WERI-Rb-1 (cell line): ENCODE results near the gene DCUN1D5.

Experiments
- DNase-seq: peaks from one replicate; pipeline ENCODE4 v3.0.0-alpha.2; 2020
- H3K27ac ChIP-seq: fragments of 250-450 bp; sonication (Bioruptor Pico); 2 replicates; pipeline ENCODE4 v1.5.1; 2020; ENCODE audit warnings: mild to moderate bottlenecking, moderate library complexity
- H3K27me3 ChIP-seq: fragments of 250-450 bp; sonication (Bioruptor Pico); 2 replicates; pipeline ENCODE4 v1.5.1; 2021; ENCODE audit warnings: mild to moderate bottlenecking, low read depth, moderate library complexity; ENCODE audit not compliant: insufficient read depth, severe bottlenecking
- H3K36me3 ChIP-seq: fragments of 250-450 bp; sonication (Bioruptor Pico); 2 replicates; pipeline ENCODE4 v1.5.1; 2020; ENCODE audit warnings: mild to moderate bottlenecking, moderate library complexity
- H3K4me3 ChIP-seq: 2 replicates; pipeline ENCODE4 v1.5.1; 2011; ENCODE audit warnings: low read depth, mild to moderate bottlenecking, control low read depth, low read length
- H3K9me3 ChIP-seq: fragments of 250-450 bp; sonication (Bioruptor Pico); 2 replicates; pipeline ENCODE4 v1.5.1; 2021; ENCODE audit warnings: mild to moderate bottlenecking, moderate library complexity; ENCODE audit not compliant: severe bottlenecking
- CTCF ChIP-seq: IDR thresholded peaks from 2 replicates; pipeline ENCODE4 v1.5.1; 2011; ENCODE audit warnings: low read depth, mild to moderate bottlenecking, control low read depth, inconsistent platforms, low read length

The DCUN1D5 gene

GRCh38 chr11:103051981-103052380, 40.0 kb downstream of the DCUN1D5 start:
- no peak for DNase-seq
- Histone ChIP-seq H3K36me3 (no peaks in the 10 kb centered on the region; the same call in 1 of the 2 replicates), H3K27me3 (no peaks in the 10 kb centered on the region), H3K4me3 (no peak overlapping the region), H3K27ac (no peak overlapping the region), H3K9me3 (no peaks in the 10 kb centered on the region)
- no peak for TF ChIP-seq CTCF

- no peak overlapping the region for H3K4me3 ChIP-seq
- no peak for DNase-seq
Measured at GRCh38 chr11:103051151-103051801, 40.7 kb downstream of the DCUN1D5 start.

GRCh38 chr11:103050351-103050750, 41.6 kb downstream of the DCUN1D5 start:
- TF ChIP-seq CTCF = no peak
- H3K36me3 ChIP-seq = no peaks in the 10 kb centered on the region
- H3K27me3 ChIP-seq = no peaks in the 10 kb centered on the region
- H3K9me3 ChIP-seq = no peaks in the 10 kb centered on the region
- no peak overlapping the region for H3K27ac ChIP-seq
- H3K4me3 ChIP-seq = no peak overlapping the region
- DNase-seq = no peak

More at GRCh38 chr11:103051151-103051801, 40.7 kb downstream of the DCUN1D5 start:
- no peak for TF ChIP-seq CTCF
- Histone ChIP-seq H3K36me3 (no peaks in the 10 kb centered on the region), H3K27ac (no peak overlapping the region), H3K27me3 (no peaks in the 10 kb centered on the region), H3K9me3 (no peaks in the 10 kb centered on the region)

DNA sequence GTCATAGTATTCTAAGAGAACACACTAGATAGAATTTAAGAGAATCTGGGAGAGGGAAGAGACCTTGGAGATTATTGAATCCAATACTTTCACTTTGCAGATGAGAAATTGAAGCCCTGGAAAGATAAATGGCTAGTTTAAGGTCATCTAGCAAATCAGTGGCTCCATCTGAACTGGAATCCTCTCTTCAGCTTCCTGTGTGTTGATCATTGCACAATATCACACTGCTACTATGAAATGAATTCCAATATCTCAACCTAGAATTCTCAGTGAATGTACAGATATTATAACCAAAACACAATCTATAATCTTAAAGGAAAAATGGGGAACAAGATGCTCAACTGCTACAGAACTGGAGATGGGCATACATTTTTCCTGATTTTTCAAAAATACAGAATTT, 44.1 kb downstream of the DCUN1D5 start:
- no peaks in the 10 kb centered on the region for H3K36me3 ChIP-seq
- H3K27ac ChIP-seq = no peak overlapping the region
- no peaks in the 10 kb centered on the region for H3K9me3 ChIP-seq
- no peak overlapping the region for H3K4me3 ChIP-seq
- no peaks in the 10 kb centered on the region for H3K27me3 ChIP-seq
- TF ChIP-seq CTCF = no peak
- no peak for DNase-seq

DNA sequence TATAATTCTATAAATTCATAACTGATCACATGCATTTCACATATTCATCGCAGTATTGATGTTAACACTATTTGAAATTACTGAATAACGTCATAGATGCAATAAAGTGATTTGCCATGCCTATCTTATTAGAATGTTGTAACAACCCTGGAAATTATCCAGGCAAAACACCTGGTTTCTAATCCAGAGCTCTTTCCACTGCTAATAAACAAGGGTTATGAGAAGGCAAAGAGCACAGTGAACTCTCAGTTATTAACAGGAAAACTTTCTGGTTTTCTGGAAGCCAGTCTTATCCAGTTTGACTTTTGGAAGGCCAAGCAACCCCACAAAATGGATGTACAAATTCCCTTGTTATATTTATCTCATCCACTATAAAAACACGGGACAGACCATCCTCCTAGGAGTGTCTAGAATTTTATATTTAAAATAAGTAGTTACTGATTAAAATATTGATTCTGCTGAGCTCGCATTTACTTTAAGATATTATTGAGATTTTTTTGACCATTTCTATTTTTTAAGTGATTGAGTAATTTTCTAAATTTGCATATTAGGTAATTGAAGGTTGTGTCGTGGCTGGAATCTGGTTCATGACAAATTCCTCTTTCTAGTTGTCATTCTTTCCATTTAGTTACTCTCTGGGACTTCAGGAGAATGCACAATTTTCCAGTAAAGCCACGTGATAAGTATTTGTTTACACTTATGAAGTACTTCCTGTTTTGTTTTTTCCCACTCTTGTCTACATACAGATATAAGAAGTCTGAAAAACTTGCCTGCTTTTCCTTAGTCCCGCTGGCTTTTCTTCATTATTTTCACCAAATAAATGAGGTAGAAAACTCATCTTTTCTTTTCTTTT, 47.9 kb downstream of the DCUN1D5 start:
- Histone ChIP-seq H3K27ac (no peak overlapping the region), H3K4me3 (no peak overlapping the region), H3K27me3 (no peaks in the 10 kb centered on the region), H3K9me3 (no peaks in the 10 kb centered on the region), H3K36me3 (no peaks in the 10 kb centered on the region)
- TF ChIP-seq CTCF = no peak
- no peak for DNase-seq
